ENCODE data around the gene ARHGEF16.

ARHGEF16 gene

GRCh38 chr1:3465935-3466321, 11.5 kb downstream of the ARHGEF16 start:
- Histone ChIP-seq H3K36me3 (ENCODE audit: insufficient read depth, low read length) (no peaks in the 10 kb centered on the region), H2AFZ (ENCODE audit: low read depth, low read length) (no peak overlapping the region), H3K27me3 (ENCODE audit: insufficient read depth, low read length) (no peaks in the 10 kb centered on the region), H3K4me3 (ENCODE audit: low read length) (no peak overlapping the region), H3K4me1 (ENCODE audit: insufficient read depth, low read length) (peaks cover 7% of the 10 kb centered on the region), H3K9me3 (ENCODE audit: low read length) (no peaks in the 10 kb centered on the region)

- Histone ChIP-seq H3K4me3 (ENCODE audit: low read length) (no peak overlapping the region), H3K4me1 (ENCODE audit: insufficient read depth, low read length) (peaks cover 9% of the 10 kb centered on the region)
Measured at GRCh38 chr1:3466366-3467075, 12.1 kb downstream of the ARHGEF16 start.

GRCh38 chr1:3467096-3468036, 12.9 kb downstream of the ARHGEF16 start:
- Histone ChIP-seq H3K4me3 (ENCODE audit: low read length) (no peak overlapping the region), H3K36me3 (ENCODE audit: insufficient read depth, low read length) (no peaks in the 10 kb centered on the region), H2AFZ (ENCODE audit: low read depth, low read length) (no peak overlapping the region), H3K9me3 (ENCODE audit: low read length) (no peaks in the 10 kb centered on the region), H3K4me1 (ENCODE audit: insufficient read depth, low read length) (peaks cover 18% of the 10 kb centered on the region), H3K27me3 (ENCODE audit: insufficient read depth, low read length) (no peaks in the 10 kb centered on the region)

More at GRCh38 chr1:3466366-3467075, 12.1 kb downstream of the ARHGEF16 start:
- Histone ChIP-seq H3K9me3 (ENCODE audit: low read length) (no peaks in the 10 kb centered on the region), H3K27me3 (ENCODE audit: insufficient read depth, low read length) (no peaks in the 10 kb centered on the region), H3K36me3 (ENCODE audit: insufficient read depth, low read length) (no peaks in the 10 kb centered on the region), H2AFZ (ENCODE audit: low read depth, low read length) (no peak overlapping the region)

- H3K36me3 ChIP-seq (ENCODE audit: insufficient read depth, low read length), result no peaks in the 10 kb centered on the region
- no peaks in the 10 kb centered on the region for H3K9me3 ChIP-seq (ENCODE audit: low read length)
- H2AFZ ChIP-seq (ENCODE audit: low read depth, low read length), result no peak overlapping the region
- no peak overlapping the region for H3K4me3 ChIP-seq (ENCODE audit: low read length)
- peaks cover 21% of the 10 kb centered on the region for H3K4me1 ChIP-seq (ENCODE audit: insufficient read depth, low read length)
- H3K27me3 ChIP-seq (ENCODE audit: insufficient read depth, low read length), result no peaks in the 10 kb centered on the region
Measured at GRCh38 chr1:3468236-3469103, 14.0 kb downstream of the ARHGEF16 start.

GRCh38 chr1:3469104-3469848, 14.8 kb downstream of the ARHGEF16 start:
- H3K9me3 ChIP-seq (ENCODE audit: low read length), result no peaks in the 10 kb centered on the region
- no peaks in the 10 kb centered on the region for H3K36me3 ChIP-seq (ENCODE audit: insufficient read depth, low read length)
- H3K4me1 ChIP-seq (ENCODE audit: insufficient read depth, low read length), result peaks cover 21% of the 10 kb centered on the region
- H3K27me3 ChIP-seq (ENCODE audit: insufficient read depth, low read length), result no peaks in the 10 kb centered on the region
- no peak overlapping the region for H3K4me3 ChIP-seq (ENCODE audit: low read length)
- H2AFZ ChIP-seq (ENCODE audit: low read depth, low read length), result no peak overlapping the region

GRCh38 chr1:3469849-3470649, 15.6 kb downstream of the ARHGEF16 start:
- H3K4me1 ChIP-seq (ENCODE audit: insufficient read depth, low read length), result peaks cover 21% of the 10 kb centered on the region

GRCh38 chr1:3470650-3471355, 16.3 kb downstream of the ARHGEF16 start:
- no peak overlapping the region for H2AFZ ChIP-seq (ENCODE audit: low read depth, low read length)
- no peaks in the 10 kb centered on the region for H3K9me3 ChIP-seq (ENCODE audit: low read length)
- H3K4me3 ChIP-seq (ENCODE audit: low read length), result no peak overlapping the region
- H3K27me3 ChIP-seq (ENCODE audit: insufficient read depth, low read length), result no peaks in the 10 kb centered on the region
- H3K4me1 ChIP-seq (ENCODE audit: insufficient read depth, low read length), result peaks cover 21% of the 10 kb centered on the region
- H3K36me3 ChIP-seq (ENCODE audit: insufficient read depth, low read length), result no peaks in the 10 kb centered on the region

More at GRCh38 chr1:3469849-3470649, 15.6 kb downstream of the ARHGEF16 start:
- no peak overlapping the region for H2AFZ ChIP-seq (ENCODE audit: low read depth, low read length)
- no peaks in the 10 kb centered on the region for H3K36me3 ChIP-seq (ENCODE audit: insufficient read depth, low read length)
- H3K9me3 ChIP-seq (ENCODE audit: low read length), result no peaks in the 10 kb centered on the region
- H3K4me3 ChIP-seq (ENCODE audit: low read length), result no peak overlapping the region
- H3K27me3 ChIP-seq (ENCODE audit: insufficient read depth, low read length), result no peaks in the 10 kb centered on the region

- peaks cover 21% of the 10 kb centered on the region for H3K4me1 ChIP-seq (ENCODE audit: insufficient read depth, low read length)
- no peak overlapping the region for H3K4me3 ChIP-seq (ENCODE audit: low read length)
- H3K9me3 ChIP-seq (ENCODE audit: low read length), result no peaks in the 10 kb centered on the region
- H3K36me3 ChIP-seq (ENCODE audit: insufficient read depth, low read length), result no peaks in the 10 kb centered on the region
- H3K27me3 ChIP-seq (ENCODE audit: insufficient read depth, low read length), result no peaks in the 10 kb centered on the region
- no peak overlapping the region for H2AFZ ChIP-seq (ENCODE audit: low read depth, low read length)
Measured at GRCh38 chr1:3471356-3472087, 17.1 kb downstream of the ARHGEF16 start.

GRCh38 chr1:3472088-3472850, 17.8 kb downstream of the ARHGEF16 start:
- no peaks in the 10 kb centered on the region for H3K9me3 ChIP-seq (ENCODE audit: low read length)
- H3K36me3 ChIP-seq (ENCODE audit: insufficient read depth, low read length), result no peaks in the 10 kb centered on the region
- H3K27me3 ChIP-seq (ENCODE audit: insufficient read depth, low read length), result no peaks in the 10 kb centered on the region
- H3K4me1 ChIP-seq (ENCODE audit: insufficient read depth, low read length), result peaks cover 21% of the 10 kb centered on the region
- no peak overlapping the region for H3K4me3 ChIP-seq (ENCODE audit: low read length)
- no peak overlapping the region for H2AFZ ChIP-seq (ENCODE audit: low read depth, low read length)

- Histone ChIP-seq H3K4me3 (ENCODE audit: low read length) (no peak overlapping the region), H3K4me1 (ENCODE audit: insufficient read depth, low read length) (peaks cover 21% of the 10 kb centered on the region), H3K9me3 (ENCODE audit: low read length) (no peaks in the 10 kb centered on the region), H3K36me3 (ENCODE audit: insufficient read depth, low read length) (no peaks in the 10 kb centered on the region), H3K27me3 (ENCODE audit: insufficient read depth, low read length) (no peaks in the 10 kb centered on the region), H2AFZ (ENCODE audit: low read depth, low read length) (no peak overlapping the region)
Measured at GRCh38 chr1:3472906-3473305, 18.4 kb downstream of the ARHGEF16 start.

Data from neuron (in vitro differentiated cells).